ENCODE results near the gene PKDCC. TPM values are rescaled to one million over a fixed set of nuclear protein-coding genes. Genes with fewer than 3 reads are reported as not detected.

The PKDCC gene
- total and polyA plus RNA-seq, 2 experiments from 2014 or later: 270 to 278 TPM

- Histone ChIP-seq H2AFZ (no peak overlapping the region), H3K4me1 (ENCODE audit: insufficient read depth) (peaks cover 18% of the 10 kb centered on the region), H3K9me3 (ENCODE audit: low read depth) (no peaks in the 10 kb centered on the region), H3K9me2 (replicated peaks; ENCODE audit: insufficient read depth) (no peaks in the 10 kb centered on the region), H3K4me2 (peak overlapping the region; percentile 67), H3K27ac (peak overlapping the region; percentile 67), H3K79me2 (no peaks in the 10 kb centered on the region), H3K4me3 (no peak overlapping the region), H3K27me3 (no peaks in the 10 kb centered on the region), H3K36me3 (replicated peaks; ENCODE audit: insufficient read depth, low read depth) (no peaks in the 10 kb centered on the region), H4K20me1 (ENCODE audit: insufficient read depth, poor library complexity, severe bottlenecking) (no peaks in the 10 kb centered on the region)
- 13% methylated on average over 7 of the region's 7 CpGs for WGBS (ENCODE audit: low lambda C conversion rate, missing lambda C conversion rate)
- peak; percentile 66 for DNase-seq (ENCODE audit: low spot score)
- TF ChIP-seq CTCF (IDR thresholded peaks at IDR 0.05; ENCODE audit: poor library complexity) (no peak), EZH2 (IDR thresholded peaks at IDR 0.05; ENCODE audit: borderline replicate concordance) (no peak), EZH2phosphoT487 (IDR thresholded peaks at IDR 0.05; ENCODE audit: low read depth, severe bottlenecking, unreplicated experiment) (no peak)
Measured at GRCh38 chr2:42092084-42092996, 44.5 kb downstream of the PKDCC start.

- Histone ChIP-seq H3K4me1 (ENCODE audit: insufficient read depth) (peaks cover 18% of the 10 kb centered on the region), H3K9me3 (ENCODE audit: low read depth) (no peaks in the 10 kb centered on the region), H3K9me2 (replicated peaks; ENCODE audit: insufficient read depth) (no peaks in the 10 kb centered on the region), H3K36me3 (replicated peaks; ENCODE audit: insufficient read depth, low read depth) (no peaks in the 10 kb centered on the region), H3K79me2 (no peaks in the 10 kb centered on the region), H4K20me1 (ENCODE audit: insufficient read depth, poor library complexity, severe bottlenecking) (no peaks in the 10 kb centered on the region), H3K4me3 (no peak overlapping the region), H2AFZ (no peak overlapping the region), H3K27me3 (no peaks in the 10 kb centered on the region), H3K4me2 (no peak overlapping the region), H3K27ac (no peak overlapping the region)
- no peak for TF ChIP-seq CTCF (IDR thresholded peaks at IDR 0.05; ENCODE audit: poor library complexity)
- TF ChIP-seq EZH2phosphoT487 (IDR thresholded peaks at IDR 0.05; ENCODE audit: low read depth, severe bottlenecking, unreplicated experiment): no peak
- no peak for TF ChIP-seq EZH2 (IDR thresholded peaks at IDR 0.05; ENCODE audit: borderline replicate concordance)
- DNase-seq (ENCODE audit: low spot score): no peak
Measured at GRCh38 chr2:42094114-42094513, 46.3 kb downstream of the PKDCC start.

DNA sequence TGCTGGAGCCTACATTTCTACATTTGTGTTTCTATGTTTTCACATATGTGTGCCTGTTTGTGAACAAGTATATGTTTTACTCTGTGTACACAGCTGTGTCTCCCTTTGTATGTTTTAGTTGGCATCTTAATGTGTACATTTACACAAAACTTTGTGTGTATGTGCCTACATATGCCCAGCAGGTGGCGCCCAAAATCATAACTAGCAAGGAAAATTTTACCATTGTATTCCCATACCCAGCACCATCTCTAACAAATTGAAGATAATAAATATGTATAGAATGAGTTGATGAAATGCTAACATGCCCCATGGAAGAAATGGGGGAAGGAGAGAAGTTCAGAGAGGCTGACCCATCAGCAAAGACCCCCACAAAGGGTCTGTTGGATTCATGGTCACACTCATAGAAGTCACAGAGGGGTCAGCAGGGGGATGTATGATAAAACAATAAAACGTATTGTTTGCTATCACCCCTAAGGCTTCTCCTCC is 48.1 kb downstream of the PKDCC start:
- WGBS (ENCODE audit: low lambda C conversion rate, missing lambda C conversion rate): 48% methylated on average over 2 of the region's 2 CpGs
- Histone ChIP-seq H3K4me1 (ENCODE audit: insufficient read depth) (peaks cover 18% of the 10 kb centered on the region), H3K27ac (no peak overlapping the region), H3K36me3 (replicated peaks; ENCODE audit: insufficient read depth, low read depth) (no peaks in the 10 kb centered on the region), H3K79me2 (no peaks in the 10 kb centered on the region), H3K9me3 (ENCODE audit: low read depth) (no peaks in the 10 kb centered on the region), H2AFZ (no peak overlapping the region), H3K9me2 (replicated peaks; ENCODE audit: insufficient read depth) (no peaks in the 10 kb centered on the region), H3K4me3 (no peak overlapping the region), H4K20me1 (ENCODE audit: insufficient read depth, poor library complexity, severe bottlenecking) (no peaks in the 10 kb centered on the region), H3K27me3 (no peaks in the 10 kb centered on the region), H3K4me2 (no peak overlapping the region)
- TF ChIP-seq EZH2 (IDR thresholded peaks at IDR 0.05; ENCODE audit: borderline replicate concordance) (no peak), CTCF (IDR thresholded peaks at IDR 0.05; ENCODE audit: poor library complexity) (peak; percentile 82)
- DNase-seq (ENCODE audit: low spot score): peak; percentile 87
